22Rv1 (cell line): Measurements from ENCODE around the gene PROB1.

Experiments
- H3K27ac ChIP-seq: fragments of 450-650 bp; 2 replicates; pipeline ENCODE4 v1.5.1; 2017
- CTCF ChIP-seq: fragments of 450-650 bp; IDR thresholded peaks from 2 replicates; pipeline ENCODE4 v1.5.1; 2017; ENCODE audit warnings: mild to moderate bottlenecking
- ZFX ChIP-seq: fragments of 450-650 bp; IDR thresholded peaks from 2 replicates; pipeline ENCODE4 v1.6.1; 2017; ENCODE audit warnings: antibody characterized with exemption, borderline replicate concordance

PROB1 gene

GRCh38 chr5:139344177-139344576 is 50.7 kb downstream of the PROB1 start:
- no peak overlapping the region for H3K27ac ChIP-seq
- TF ChIP-seq CTCF (no peak), ZFX (no peak)

- H3K27ac ChIP-seq, result no peak overlapping the region
- TF ChIP-seq ZFX (no peak), CTCF (no peak)
These were observed 51.4 kb downstream of the PROB1 start for GRCh38 chr5:139343476-139343875.

- H3K27ac ChIP-seq, result peak overlapping the region; percentile 90
- TF ChIP-seq CTCF (no peak), ZFX (no peak)
These were observed 52.5 kb downstream of the PROB1 start for GRCh38 chr5:139342423-139342723.

GRCh38 chr5:139341689-139342422 is 53.0 kb downstream of the PROB1 start, which contains the start of gene PAIP2:
PAIP2 (plus strand) TSS chr5:139341854; CDS start chr5:139363785, 21,931 bp downstream.
- peak; percentile 90 for TF ChIP-seq CTCF
- no peak for TF ChIP-seq ZFX
- peak within 1 kb of the TSS; percentile 90 for H3K27ac ChIP-seq

GRCh38 chr5:139341187-139341688 is 53.7 kb downstream of the PROB1 start:
- peak overlapping the region; percentile 90 for H3K27ac ChIP-seq

More at GRCh38 chr5:139341187-139341688, 53.7 kb downstream of the PROB1 start:
- no peak for TF ChIP-seq ZFX
- no peak for TF ChIP-seq CTCF
